Activated naive CD4-positive, alpha-beta T cell treated with Interleukin-2 at 50 U/mL for 16 hours (primary cell): ENCODE measurements around the gene TGFB2.

Source experiments
- DNase-seq: peaks from one replicate; pipeline ENCODE4 v3.0.0-alpha.2; 2020

The TGFB2 gene

GRCh38 chr1:218395916-218396315 is 50.8 kb downstream of the TGFB2 start:
- DNase-seq: no peak

DNA sequence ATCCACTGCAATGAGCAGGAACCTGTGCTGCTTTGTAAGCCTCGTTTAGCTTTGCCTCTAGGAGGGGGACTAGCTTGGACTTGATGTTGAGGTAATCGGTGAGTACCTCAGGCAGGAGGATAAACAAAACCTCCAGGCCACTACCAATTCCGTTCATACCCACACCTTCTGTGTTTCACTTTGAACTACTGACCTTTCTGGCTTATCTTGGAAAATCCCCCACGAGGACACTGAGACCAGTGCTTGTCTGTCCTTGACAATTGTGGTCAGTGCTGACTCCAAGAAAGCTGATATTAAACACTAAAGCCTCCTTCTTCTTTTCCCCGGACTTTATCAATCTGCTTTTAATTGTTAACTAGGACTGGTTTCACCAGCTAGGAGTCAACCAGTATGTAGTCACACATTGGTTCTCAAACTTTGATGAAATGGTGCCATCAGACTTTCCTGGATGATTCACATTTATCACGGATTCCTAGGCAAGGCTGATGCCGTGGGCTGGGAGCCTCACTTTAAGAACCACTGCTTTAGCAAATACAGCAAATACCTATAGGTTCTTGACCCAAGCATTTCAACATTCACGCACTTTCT is 52.7 kb downstream of the TGFB2 start:
- no peak for DNase-seq

- DNase-seq: no peak
Observed at GRCh38 chr1:218400624-218401023, 55.5 kb downstream of the TGFB2 start.

GRCh38 chr1:218401441-218401997 is 56.4 kb downstream of the TGFB2 start:
- DNase-seq: no peak

DNA sequence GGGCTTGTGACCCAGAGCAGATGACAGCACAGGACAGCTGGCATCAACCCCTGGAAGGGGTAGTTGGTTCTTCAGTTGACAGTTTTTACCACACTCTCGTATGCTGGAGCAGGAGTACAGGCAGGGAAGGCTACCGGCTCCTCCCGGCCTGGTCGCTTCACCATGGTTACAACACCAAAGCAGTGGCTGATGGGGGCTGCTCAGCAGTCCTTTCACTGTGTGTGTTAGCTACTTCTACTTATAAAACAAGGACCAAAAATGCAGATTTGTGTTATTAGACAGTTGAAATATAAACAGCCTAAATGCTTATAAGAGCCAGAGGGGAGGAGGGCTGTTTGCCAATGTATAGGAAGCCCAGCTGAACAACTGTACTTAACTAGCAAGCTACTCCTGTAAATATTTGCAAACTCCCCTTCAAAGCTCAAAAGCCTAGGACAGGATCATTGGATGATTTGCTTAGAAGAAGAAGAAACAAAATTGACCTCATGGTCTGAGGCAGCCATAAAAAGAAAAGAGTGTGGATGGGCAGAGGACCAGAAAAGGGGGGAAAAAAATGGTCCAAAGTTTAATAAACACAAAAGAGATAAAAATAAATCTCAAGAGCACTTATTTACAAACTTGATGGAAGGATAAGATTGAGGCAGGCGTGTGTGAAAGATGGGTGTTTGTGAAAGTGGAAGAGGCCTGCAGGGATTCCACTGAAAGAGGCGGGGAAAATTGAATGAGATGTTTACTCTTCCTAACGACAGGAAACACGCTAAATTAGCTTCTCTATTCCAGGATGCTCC is 57.1 kb downstream of the TGFB2 start:
- no peak for DNase-seq

DNA sequence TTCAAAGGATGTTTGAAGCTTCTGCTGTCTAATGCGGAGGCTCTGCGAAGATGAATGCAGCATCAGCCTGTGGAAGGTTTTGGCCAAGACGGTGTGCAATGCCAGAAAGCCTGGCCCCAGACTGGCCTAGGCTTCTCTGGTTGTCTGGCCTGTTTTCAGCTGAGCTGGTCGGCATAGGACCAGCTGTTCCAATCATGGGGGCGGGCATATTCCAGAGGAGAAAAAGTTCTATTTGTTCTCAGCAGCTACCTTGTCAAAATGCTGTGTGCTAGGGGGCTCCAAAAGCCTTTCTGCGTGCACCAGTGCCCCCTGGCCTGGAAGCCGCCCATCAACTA is 57.6 kb downstream of the TGFB2 start:
- DNase-seq: no peak

GRCh38 chr1:218403300-218403699 is 58.2 kb downstream of the TGFB2 start:
- DNase-seq: no peak

GRCh38 chr1:218407630-218408029 is 62.5 kb downstream of the TGFB2 start:
- no peak for DNase-seq

DNA sequence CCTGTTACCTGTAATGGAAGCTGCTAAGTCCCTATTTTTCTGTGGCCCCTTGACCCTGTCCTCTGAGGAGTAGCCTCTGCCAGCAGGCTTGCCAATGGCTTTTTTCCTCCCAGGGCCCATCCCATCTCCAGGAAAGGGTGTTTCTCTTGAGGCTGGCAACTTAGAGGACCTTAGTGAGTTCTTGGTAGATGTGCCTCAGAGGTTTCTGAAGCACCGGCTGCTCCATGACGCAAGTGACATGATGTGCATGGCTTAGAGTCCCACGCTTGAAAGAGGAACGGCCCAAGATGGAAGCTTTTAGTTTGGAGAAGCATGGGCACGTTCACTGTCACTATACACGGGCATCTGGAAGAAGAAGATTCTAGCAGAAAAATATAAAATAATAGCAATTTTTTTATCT is 63.0 kb downstream of the TGFB2 start:
- DNase-seq: no peak

GRCh38 chr1:218408942-218409341 is 63.8 kb downstream of the TGFB2 start:
- no peak for DNase-seq

DNA sequence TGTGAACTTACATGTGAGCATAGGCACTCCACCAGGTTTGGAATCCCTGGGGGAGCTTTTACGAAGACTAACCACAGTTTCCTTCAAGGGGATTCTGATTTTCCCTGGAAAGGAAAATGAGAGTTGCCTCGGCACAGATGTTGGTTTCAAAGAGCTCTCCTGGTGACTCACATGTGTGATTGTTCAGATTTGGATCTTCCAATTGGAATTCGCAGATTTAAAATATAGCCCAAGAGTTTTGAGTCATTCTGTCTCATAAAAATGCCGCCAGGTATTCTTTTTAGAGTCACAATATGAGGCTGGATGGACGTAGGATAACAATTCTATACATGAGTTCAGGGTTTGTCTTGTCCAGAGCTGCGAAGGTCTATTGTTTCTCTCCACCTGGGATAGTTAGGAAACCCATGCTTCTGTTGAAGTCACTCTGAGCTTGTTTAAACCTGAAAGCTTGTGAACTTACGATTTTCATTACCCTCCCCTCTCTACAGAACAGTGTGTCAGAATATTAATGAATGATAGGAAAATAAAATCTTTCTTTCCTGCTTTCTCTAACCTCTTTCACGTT is 64.9 kb downstream of the TGFB2 start:
- DNase-seq: no peak

DNA sequence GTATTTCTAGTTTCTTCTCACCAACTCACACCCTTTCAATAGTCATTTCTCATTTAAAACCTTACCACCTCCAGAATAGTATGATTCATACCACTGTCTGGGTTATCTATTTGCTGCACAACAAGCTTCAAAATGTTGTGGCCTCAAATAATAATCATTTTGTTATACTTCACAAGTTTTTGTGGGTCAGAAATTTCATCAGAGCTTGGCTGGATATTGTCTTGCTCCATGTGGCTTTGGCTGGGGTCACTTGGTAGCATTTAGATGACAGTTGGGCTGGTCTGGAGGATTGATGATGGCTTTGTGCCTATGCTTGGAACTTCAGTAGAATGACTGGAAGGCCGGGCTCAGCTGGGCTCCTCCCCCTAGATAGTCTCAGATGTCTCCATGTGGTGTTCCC is 66.0 kb downstream of the TGFB2 start:
- no peak for DNase-seq

- DNase-seq: no peak
Observed at GRCh38 chr1:218412171-218412570, 67.0 kb downstream of the TGFB2 start.

DNA sequence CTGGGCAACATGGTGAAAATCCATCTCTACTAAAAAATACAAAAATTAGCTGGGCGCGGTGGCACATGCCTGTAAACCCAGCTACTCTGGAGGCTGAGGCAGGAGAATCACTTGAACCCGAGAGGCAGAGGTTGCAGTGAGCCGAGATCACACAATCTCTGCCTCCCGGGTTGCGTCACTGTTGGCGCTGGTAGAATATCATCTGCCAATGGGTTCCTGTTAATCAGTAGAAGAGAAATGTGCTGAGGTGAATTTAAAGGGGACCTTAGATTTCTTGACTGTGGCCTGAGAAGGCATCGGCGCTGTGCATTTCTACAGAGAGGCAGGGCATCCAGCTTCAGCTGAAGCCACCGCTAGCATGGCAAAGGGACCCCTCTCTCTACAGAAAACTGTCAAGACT is 68.0 kb downstream of the TGFB2 start:
- no peak for DNase-seq

DNA sequence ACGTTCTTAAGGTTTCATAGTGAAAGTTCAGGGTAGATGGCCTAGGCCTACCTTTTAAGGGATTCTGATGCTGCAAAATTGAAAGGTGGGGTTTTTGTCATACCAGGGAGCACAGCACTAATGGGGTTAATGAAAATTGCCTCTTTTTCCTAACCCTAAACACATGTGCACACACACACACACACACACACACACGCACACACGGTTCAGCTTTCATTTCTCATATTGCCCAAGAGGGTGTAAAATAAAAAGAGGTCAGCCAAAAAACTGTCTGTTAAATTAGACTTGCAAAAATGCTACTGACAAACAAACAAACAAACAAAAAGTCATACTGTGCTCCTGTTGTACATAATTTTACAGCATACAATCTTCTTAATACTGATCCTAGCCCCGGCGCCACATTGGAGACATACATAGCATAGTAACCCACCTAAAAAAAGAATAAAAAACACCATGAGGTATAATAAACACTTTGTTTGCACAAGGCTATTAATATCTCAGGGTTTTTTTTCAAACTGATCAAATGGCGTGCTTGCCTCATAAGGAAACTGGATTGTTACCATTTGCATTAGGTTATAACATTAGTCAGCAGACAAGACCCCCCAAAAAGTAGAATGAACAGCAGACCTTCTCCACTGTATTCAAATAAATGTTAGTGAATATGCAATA is 69.1 kb downstream of the TGFB2 start:
- no peak for DNase-seq

DNA sequence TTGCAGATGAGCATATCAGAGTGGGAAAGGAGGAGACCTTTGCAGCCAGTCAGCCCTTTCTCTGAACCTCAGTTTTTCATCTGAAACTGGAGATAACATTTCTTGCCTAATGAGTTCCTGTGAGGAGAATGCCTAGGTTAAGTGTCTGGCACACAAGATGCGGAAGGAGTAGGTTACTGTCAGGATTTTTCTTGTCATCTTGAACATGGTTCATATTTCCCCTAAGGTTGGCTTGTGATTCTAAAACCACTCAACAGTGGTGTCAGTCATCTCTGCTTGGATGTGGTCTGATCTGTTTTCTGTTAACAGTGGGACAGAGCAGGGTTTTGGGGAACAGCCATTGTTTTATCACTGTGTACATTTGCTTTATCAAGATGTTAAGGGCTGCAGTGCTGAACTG is 70.6 kb downstream of the TGFB2 start:
- DNase-seq: no peak

GRCh38 chr1:218421531-218421930 is 76.4 kb downstream of the TGFB2 start:
- no peak for DNase-seq

DNA sequence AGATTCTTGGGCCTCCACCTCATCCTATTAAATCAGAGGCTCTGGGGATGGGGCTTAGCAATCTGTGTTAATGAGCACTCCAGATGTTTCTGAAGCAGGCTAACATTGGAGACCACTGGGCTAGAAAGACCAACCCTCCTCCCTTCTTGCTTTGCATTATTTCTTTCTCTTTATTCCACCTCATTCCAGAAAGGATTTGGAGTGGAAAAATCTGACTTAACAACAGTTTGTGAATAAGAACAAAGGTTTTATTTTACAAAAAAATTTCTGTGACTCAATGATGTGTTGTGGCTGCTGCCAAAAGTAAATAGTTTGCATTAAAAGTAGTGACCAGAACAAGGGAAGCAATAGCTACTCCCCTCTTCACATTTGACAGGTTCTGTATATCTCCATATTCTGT is 79.4 kb downstream of the TGFB2 start:
- DNase-seq: no peak

DNA sequence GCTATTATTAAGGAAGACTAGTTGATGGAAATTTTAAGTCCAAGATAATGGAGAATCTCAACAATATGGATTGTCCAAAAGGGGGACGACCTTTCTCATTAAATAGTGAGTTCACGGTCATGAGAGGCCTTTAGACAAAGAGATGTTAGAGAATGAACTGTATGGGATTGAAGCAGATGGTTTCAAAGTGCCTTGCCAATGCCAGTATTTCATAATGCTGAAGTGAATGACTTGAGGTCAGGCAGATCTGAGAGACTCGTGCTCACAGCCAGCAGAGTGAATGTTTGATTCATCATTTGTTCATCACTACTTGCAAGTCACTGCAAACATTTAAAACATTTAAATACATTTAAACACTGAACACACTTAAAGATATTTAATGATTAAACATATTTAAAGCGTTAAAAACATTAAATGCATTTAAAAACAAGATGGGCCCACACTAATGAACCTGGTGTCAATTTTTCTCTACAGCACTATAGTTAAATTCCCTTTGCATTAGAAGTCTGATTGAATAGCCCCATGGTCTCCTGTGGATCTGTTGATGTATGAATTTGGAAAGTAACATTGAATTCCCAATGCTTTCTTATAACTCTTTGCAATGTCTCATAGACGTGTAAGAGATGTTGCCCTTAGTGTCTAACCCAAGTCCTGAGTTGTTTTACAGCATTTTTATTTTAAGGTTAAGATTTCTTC is 80.7 kb downstream of the TGFB2 start:
- no peak for DNase-seq

DNA sequence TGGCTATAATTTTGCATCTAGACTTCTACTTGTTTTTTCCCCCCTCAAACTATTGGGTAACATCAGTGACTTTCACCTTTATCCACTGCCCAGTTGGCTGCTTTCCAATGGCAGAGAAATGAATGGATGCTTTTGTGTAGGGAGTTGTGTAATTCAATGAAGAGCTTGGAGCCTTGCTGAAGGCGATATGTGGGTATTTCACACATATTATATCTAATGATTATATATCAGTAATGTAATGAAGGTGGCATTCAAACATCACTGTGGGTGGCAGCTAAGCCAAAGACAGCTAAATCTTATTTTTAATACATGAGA is 81.2 kb downstream of the TGFB2 start:
- no peak for DNase-seq

- no peak for DNase-seq
Observed at GRCh38 chr1:218429301-218429700, 84.2 kb downstream of the TGFB2 start.

- no peak for DNase-seq
Observed at GRCh38 chr1:218430346-218430745, 85.2 kb downstream of the TGFB2 start.

- no peak for DNase-seq
Observed at GRCh38 chr1:218430822-218431221, 85.7 kb downstream of the TGFB2 start.
